Upper lobe of right lung (tissue), 1 donor: Measurements from ENCODE around the gene GNA14. TPM values are rescaled to one million over a fixed set of nuclear protein-coding genes. Genes with fewer than 3 reads are reported as not detected.

Experiments used
- ATAC-seq: fragments of 200-7000 bp; cut with Tn5 transposase; one replicate; pipeline ENCODE4 v1.9.1; 2020; ENCODE audit warnings: mild to moderate bottlenecking, moderate library complexity
- DNase-seq: peaks from one replicate; pipeline ENCODE4 v3.0.0-alpha.2; 2020
- H3K27ac ChIP-seq: fragments of 200-600 bp; one replicate; pipeline ENCODE4 v1.8.0; 2022
- H3K27me3 ChIP-seq: fragments of 200-600 bp; one replicate; pipeline ENCODE4 v1.8.0; 2022; ENCODE audit warnings: mild to moderate bottlenecking
- H3K36me3 ChIP-seq: fragments of 200-600 bp; one replicate; pipeline ENCODE4 v1.8.0; 2022
- H3K4me1 ChIP-seq: fragments of 200-600 bp; one replicate; pipeline ENCODE4 v1.8.0; 2022
- H3K4me3 ChIP-seq: fragments of 200-600 bp; one replicate; pipeline ENCODE4 v1.8.0; 2022; ENCODE audit warnings: mild to moderate bottlenecking
- H3K9me3 ChIP-seq: fragments of 200-600 bp; one replicate; pipeline ENCODE4 v1.8.0; 2022
- CTCF ChIP-seq: fragments of 200-600 bp; IDR thresholded peaks from one replicate; pipeline ENCODE4 v1.8.0; 2022; ENCODE audit warnings: antibody characterized with exemption
- intact Hi-C: fragments of 100-400 bp; cut with DNase I; formaldehyde crosslinking; loops from one replicate; pipeline ENCODE4 v1.11.0; 2022
- total RNA-seq: library from RNA; stranded (reverse); fragmentation: NEBNext Ultra II Directional; extraction: Animal tissue kit (Norgen Biotek cat#: 25700); gene quantifications from one replicate; pipeline ENCODE4 v1.2.1, GENCODE V29; 2021
- donor health status: DM: no; HTN: yes; CAD: no; lungs with severe emphysema.

The GNA14 gene
- total RNA-seq, 1 donor from 2014 or later = 15.7 TPM

- TF ChIP-seq CTCF = no peak
Measured at GRCh38 chr9:77460938-77461337, 187.2 kb downstream of the GNA14 start.

GRCh38 chr9:77457916-77458592 is 190.1 kb downstream of the GNA14 start:
- Histone ChIP-seq H3K27ac (no peak overlapping the region), H3K9me3 (no peaks in the 10 kb centered on the region), H3K27me3 (no peaks in the 10 kb centered on the region), H3K36me3 (no peaks in the 10 kb centered on the region), H3K4me1 (peaks cover 12% of the 10 kb centered on the region), H3K4me3 (no peak overlapping the region)
- intact Hi-C loops = no loop called here
- TF ChIP-seq CTCF = peak; percentile 83
- ATAC-seq = peak; percentile 90
- no peak for DNase-seq

More at GRCh38 chr9:77460938-77461337, 187.2 kb downstream of the GNA14 start:
- Histone ChIP-seq H3K4me1 (peaks cover 12% of the 10 kb centered on the region), H3K36me3 (no peaks in the 10 kb centered on the region), H3K9me3 (no peaks in the 10 kb centered on the region), H3K4me3 (no peak overlapping the region), H3K27ac (no peak overlapping the region), H3K27me3 (no peaks in the 10 kb centered on the region)
- ATAC-seq (no peak), DNase-seq (no peak)
- intact Hi-C loops = no loop called here

- intact Hi-C loops = no loop called here
Measured at GRCh38 chr9:77456829-77457437, 191.2 kb downstream of the GNA14 start.

GRCh38 chr9:77455312-77455927 is 192.7 kb downstream of the GNA14 start:
- intact Hi-C loops = no loop called here
- no peak overlapping the region for H3K4me3 ChIP-seq
- no peaks in the 10 kb centered on the region for H3K27me3 ChIP-seq
- no peaks in the 10 kb centered on the region for H3K9me3 ChIP-seq
- ATAC-seq (peak; percentile 69), DNase-seq (no peak)
- no peaks in the 10 kb centered on the region for H3K36me3 ChIP-seq
- peak; percentile 60 for TF ChIP-seq CTCF
- H3K27ac ChIP-seq = no peak overlapping the region
- peaks cover 12% of the 10 kb centered on the region for H3K4me1 ChIP-seq

More at GRCh38 chr9:77456829-77457437, 191.2 kb downstream of the GNA14 start:
- H3K4me1 ChIP-seq = peaks cover 12% of the 10 kb centered on the region
- no peaks in the 10 kb centered on the region for H3K9me3 ChIP-seq
- H3K27ac ChIP-seq = no peak overlapping the region
- H3K36me3 ChIP-seq = no peaks in the 10 kb centered on the region
- no peak overlapping the region for H3K4me3 ChIP-seq
- peak; percentile 97 for TF ChIP-seq CTCF
- DNase-seq (peak; percentile 87), ATAC-seq (peak; percentile 92)
- H3K27me3 ChIP-seq = no peaks in the 10 kb centered on the region

- Histone ChIP-seq H3K4me3 (no peak overlapping the region), H3K27me3 (no peaks in the 10 kb centered on the region), H3K36me3 (no peaks in the 10 kb centered on the region), H3K9me3 (no peaks in the 10 kb centered on the region), H3K27ac (no peak overlapping the region), H3K4me1 (peaks cover 12% of the 10 kb centered on the region)
- DNase-seq (no peak), ATAC-seq (no peak)
- no peak for TF ChIP-seq CTCF
- intact Hi-C loops = no loop called here
Measured at GRCh38 chr9:77454663-77455062, 193.5 kb downstream of the GNA14 start.
